Measurements from ENCODE around the gene P2RX1.
"Not testable (repeated sequence)": the region's sequence is repeated elsewhere in the genome, so short reads cannot be mapped to it uniquely, and the experiment has no call there.

P2RX1 gene

GRCh38 chr17:3857261-3858105 lies 58.8 kb downstream of the P2RX1 start:
- no peak for DNase-seq (ENCODE audit: low read depth)

- not testable (repeated sequence) for DNase-seq (ENCODE audit: low read depth)
Observed at GRCh38 chr17:3854204-3854603, 62.1 kb downstream of the P2RX1 start.

DNA sequence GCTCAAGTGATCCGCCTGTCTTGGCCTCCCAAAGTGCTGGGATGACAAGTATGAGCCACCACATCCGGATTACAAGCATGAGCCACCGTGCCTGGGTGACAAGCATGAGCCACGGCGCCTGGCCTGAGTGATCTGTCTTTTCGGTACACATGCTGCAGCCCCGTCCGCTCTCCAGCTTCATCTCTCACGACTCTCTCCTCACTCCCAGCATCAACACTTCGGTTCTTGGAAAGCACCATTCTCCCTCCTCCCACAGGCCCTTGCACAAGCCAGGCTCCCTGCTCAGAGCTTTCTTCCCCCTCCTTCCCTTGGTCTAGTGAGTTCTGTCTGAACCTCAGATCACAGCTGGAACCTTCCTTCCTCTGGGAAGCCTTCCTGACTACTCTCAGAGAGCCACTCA lies 63.7 kb downstream of the P2RX1 start:
- no peak for DNase-seq (ENCODE audit: low read depth)

- DNase-seq (ENCODE audit: low read depth) = no peak
Observed at GRCh38 chr17:3851461-3852100, 64.7 kb downstream of the P2RX1 start.

DNA sequence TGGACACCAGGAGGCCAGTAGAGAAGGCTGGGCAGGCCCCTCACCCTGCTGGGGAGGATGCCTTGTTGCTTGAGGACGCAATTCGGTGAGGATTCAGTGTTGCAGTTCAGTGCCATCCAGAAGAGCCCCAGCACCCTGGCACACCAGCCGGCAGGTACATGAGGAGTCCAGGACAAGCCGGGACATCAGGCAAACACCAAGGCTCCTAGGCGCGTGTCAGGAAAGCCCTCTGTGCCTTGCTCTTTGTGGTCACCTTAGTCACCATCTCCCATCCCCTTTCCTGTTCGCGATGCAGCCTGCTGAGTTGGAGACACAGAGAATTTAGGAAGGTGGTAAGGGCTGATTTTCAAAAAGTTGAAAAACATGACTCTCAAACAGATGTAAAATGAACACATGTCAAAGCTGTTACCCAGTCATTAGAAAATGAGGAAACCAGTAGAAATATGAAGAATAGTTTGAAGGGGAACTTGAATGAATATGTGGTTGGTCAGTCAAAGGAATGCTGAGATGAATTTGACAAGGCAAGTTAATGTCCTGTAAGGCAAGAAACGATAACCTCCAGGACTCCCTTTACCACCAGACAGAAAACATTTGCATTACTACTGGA lies 67.9 kb downstream of the P2RX1 start:
- no peak for DNase-seq (ENCODE audit: low read depth)

DNA sequence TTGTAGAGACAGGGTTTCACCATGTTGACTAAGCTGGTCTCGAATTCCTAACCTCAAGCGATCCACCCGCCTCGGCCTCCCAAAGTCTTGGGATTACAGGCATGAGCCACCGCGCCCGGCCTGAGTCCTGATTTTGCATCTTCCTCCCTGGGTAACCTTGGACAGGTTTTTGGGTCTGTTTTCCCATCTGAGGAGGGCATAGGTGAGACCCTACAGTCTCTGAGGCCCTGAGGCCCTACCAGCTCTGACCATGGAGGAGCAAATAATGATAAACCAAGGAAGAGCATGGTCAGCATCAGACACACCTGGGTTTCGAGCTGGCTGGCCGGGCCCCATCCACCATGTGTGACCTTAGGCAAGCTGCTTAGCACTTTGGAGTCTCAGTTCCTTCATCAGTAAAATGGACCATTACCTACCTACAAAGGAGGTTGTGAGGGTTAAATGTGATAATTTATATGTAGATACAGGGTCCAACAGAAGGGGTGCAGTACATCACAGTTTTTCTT lies 69.0 kb downstream of the P2RX1 start:
- DNase-seq (ENCODE audit: low read depth) = no peak

All from stimulated activated CD4-positive, alpha-beta T cell treated with anti-CD3 and anti-CD28 coated beads, Interleukin-2, amount 100 ng/mL, for 4 hours (primary cell).